HepG2 (cell line): ENCODE data around the gene PDRG1. TPM values are rescaled to one million over a fixed set of nuclear protein-coding genes. Genes with fewer than 3 reads are reported as not detected.

Experiments
- DPF2 ChIP-seq: sonication (generic); formaldehyde crosslinking; IDR thresholded peaks from 2 replicates; pipeline ENCODE4 v1.4.0; 2020; ENCODE audit warnings: mild to moderate bottlenecking, low read depth, missing genetic modification reagents, borderline replicate concordance
- GRHL1 ChIP-seq: sonication (generic); formaldehyde crosslinking; conservative IDR thresholded peaks from 2 replicates; pipeline ENCODE4 v1.8.0; 2022; ENCODE audit warnings: missing genetic modification reagents
- GZF1 ChIP-seq: sonication (generic); formaldehyde crosslinking; IDR thresholded peaks from 2 replicates; pipeline ENCODE4 v1.5.1; 2020; ENCODE audit warnings: mild to moderate bottlenecking, missing genetic modification reagents
- MEF2D ChIP-seq: sonication (generic); formaldehyde crosslinking; IDR thresholded peaks from 2 replicates; pipeline ENCODE4 v1.5.1; 2020; ENCODE audit warnings: mild to moderate bottlenecking, missing genetic modification reagents
- MTA3 ChIP-seq: sonication (generic); formaldehyde crosslinking; IDR thresholded peaks from 2 replicates; pipeline ENCODE4 v1.4.0; 2020; ENCODE audit warnings: missing genetic modification reagents
- NR0B2 ChIP-seq: sonication (generic); formaldehyde crosslinking; IDR thresholded peaks from 2 replicates; pipeline ENCODE4 v1.4.0; 2020; ENCODE audit warnings: mild to moderate bottlenecking, missing genetic modification reagents
- PHF21A ChIP-seq: sonication (generic); formaldehyde crosslinking; IDR thresholded peaks from 2 replicates; pipeline ENCODE4 v1.5.0; 2020; ENCODE audit warnings: mild to moderate bottlenecking, missing genetic modification reagents
- REPIN1 ChIP-seq: sonication (generic); formaldehyde crosslinking; IDR thresholded peaks from 2 replicates; pipeline ENCODE4 v1.8.0; 2022; ENCODE audit warnings: missing genetic modification reagents, low read depth, mild to moderate bottlenecking, borderline replicate concordance
- SNAPC4 ChIP-seq: sonication (generic); formaldehyde crosslinking; IDR thresholded peaks from 2 replicates; pipeline ENCODE4 v1.4.0; 2020; ENCODE audit warnings: mild to moderate bottlenecking, missing genetic modification reagents
- TFAP4 ChIP-seq: sonication (generic); IDR thresholded peaks from 2 replicates; pipeline ENCODE4 v1.6.1; 2016; ENCODE audit warnings: low read depth, borderline replicate concordance
- THAP11 ChIP-seq: IDR thresholded peaks from 2 replicates; pipeline ENCODE4 v1.6.1; 2016; ENCODE audit warnings: missing biosample characterization, missing genetic modification reagents
- TOE1 ChIP-seq: sonication (generic); formaldehyde crosslinking; IDR thresholded peaks from 2 replicates; pipeline ENCODE4 v1.4.0; 2020; ENCODE audit warnings: mild to moderate bottlenecking, missing genetic modification reagents
- TSC22D2 ChIP-seq: sonication (generic); formaldehyde crosslinking; IDR thresholded peaks from 2 replicates; pipeline ENCODE4 v1.5.1; 2020; ENCODE audit warnings: missing genetic modification reagents, mild to moderate bottlenecking, borderline replicate concordance
- WIZ ChIP-seq: sonication (generic); formaldehyde crosslinking; IDR thresholded peaks from 2 replicates; pipeline ENCODE4 v1.5.1; 2020; ENCODE audit warnings: mild to moderate bottlenecking, missing genetic modification reagents
- ZMAT5 ChIP-seq: sonication (generic); formaldehyde crosslinking; IDR thresholded peaks from 2 replicates; pipeline ENCODE4 v1.5.0; 2020; ENCODE audit warnings: mild to moderate bottlenecking, low read depth, missing genetic modification reagents, borderline replicate concordance
- ZNF121 ChIP-seq: sonication (generic); formaldehyde crosslinking; IDR thresholded peaks from 2 replicates; pipeline ENCODE4 v1.5.0; 2020; ENCODE audit warnings: mild to moderate bottlenecking, missing genetic modification reagents
- ZNF232 ChIP-seq: sonication (generic); formaldehyde crosslinking; IDR thresholded peaks from 2 replicates; pipeline ENCODE4 v1.4.0; 2020; ENCODE audit warnings: missing genetic modification reagents, borderline replicate concordance
- ZNF468 ChIP-seq: sonication (generic); formaldehyde crosslinking; IDR thresholded peaks from 2 replicates; pipeline ENCODE4 v1.8.0; 2022; ENCODE audit warnings: mild to moderate bottlenecking, moderate library complexity, missing genetic modification reagents
- ZNF703 ChIP-seq: sonication (generic); formaldehyde crosslinking; IDR thresholded peaks from 2 replicates; pipeline ENCODE4 v1.5.1; 2020; ENCODE audit warnings: missing genetic modification reagents, mild to moderate bottlenecking, moderate library complexity, borderline replicate concordance
- polyA plus RNA-seq, 8 experiments: library from polyadenylated mRNA; depleted of rRNA in 3 of 8; stranded (reverse) in 7 of 8; unstranded in 1 of 8; fragments of >200 nt; fragmentation: Illumina TruSeq in 4 of 8; extraction: Trizol in 4 of 8; gene quantifications; 2 replicates each; pipeline versions ENCODE4 v1.2.1 to v1.2.3, GENCODE V29; 2011 to 2016; ENCODE audit warnings: low read depth in 4 of 8, missing spikeins in 1 of 8, mixed read lengths in 1 of 8; ENCODE audit not compliant: insufficient read depth in 1 of 8
- total RNA-seq, 5 experiments: library from RNA; depleted of rRNA; stranded (reverse); fragments of >200 nt; fragmentation: Illumina TruSeq; extraction: Trizol; gene quantifications; 2 replicates each; pipeline ENCODE4 v1.2.3, GENCODE V29; 2016; ENCODE audit warnings: low read depth in 1 of 5

PDRG1 gene
- total and polyA plus RNA-seq, 2 of the 13 experiments (the other 11 are each of a cell fraction or from before 2014, with no cell fraction given) = 16.6 to 18.0 TPM

GRCh38 chr20:31951530-31952453 lies at the start of gene PDRG1 (continued):
- TF ChIP-seq ZNF232 = peak; percentile 92
- no peak for TF ChIP-seq GRHL1 (CRISPR knock-in tag)
- no peak; the same call in 1 of the 2 replicates for TF ChIP-seq ZNF468
- TF ChIP-seq TFAP4 = peak; percentile 47; the same call in 1 of the 2 replicates
- peak; percentile 84 for TF ChIP-seq GZF1 (CRISPR knock-in tag)
- no peak for TF ChIP-seq DPF2 (CRISPR knock-in tag)
- TF ChIP-seq ZNF703 = no peak
- TF ChIP-seq THAP11 (CRISPR knock-in tag) = peak; percentile 95
- TF ChIP-seq PHF21A (CRISPR knock-in tag) = peak; percentile 64; the same call in 1 of the 2 replicates
- peak; percentile 88; the same call in 1 of the 2 replicates for TF ChIP-seq WIZ (CRISPR knock-in tag)
- TF ChIP-seq MEF2D (CRISPR knock-in tag) = peak; percentile 93; the same call in 1 of the 2 replicates
- no peak for TF ChIP-seq MTA3 (CRISPR knock-in tag)
- TF ChIP-seq ZMAT5 (CRISPR knock-in tag) = peak; percentile 87; the same call in 1 of the 2 replicates
- peak; percentile 63 for TF ChIP-seq SNAPC4
- peak; percentile 81; the same call in 1 of the 2 replicates for TF ChIP-seq REPIN1 (CRISPR knock-in tag)
- peak; percentile 48 for TF ChIP-seq TOE1
- TF ChIP-seq TSC22D2 (CRISPR knock-in tag) = peak; percentile 78
- no peak for TF ChIP-seq ZNF121 (CRISPR knock-in tag)
- peak; percentile 94 for TF ChIP-seq NR0B2 (CRISPR knock-in tag)
